Neural cell (in vitro differentiated cells): Measurements from ENCODE around the gene PHLDA1. TPM values are rescaled to one million over a fixed set of nuclear protein-coding genes. Genes with fewer than 3 reads are reported as not detected.

Experiments
- H2AFZ ChIP-seq: fragments of 200-600, 300-800 bp; sonication (generic), shearing (Covaris generic); 2 replicates; pipeline ENCODE4 v1.6.0; 2014; ENCODE audit warnings: low read depth, mild to moderate bottlenecking, antibody characterized with exemption, low read length, moderate library complexity
- H3F3A ChIP-seq: fragments of 200-600 bp; shearing (Covaris generic); 2 replicates; pipeline ENCODE4 v1.6.1; 2016; ENCODE audit warnings: mild to moderate bottlenecking, moderate library complexity, mixed read lengths, antibody characterized with exemption, low read length; ENCODE audit not compliant: insufficient read depth, poor library complexity, severe bottlenecking
- H3K27ac ChIP-seq: fragments of 200-600, 300-800 bp; sonication (generic), shearing (Covaris generic); 2 replicates; pipeline ENCODE4 v1.5.1; 2014; ENCODE audit warnings: mild to moderate bottlenecking, low read length, moderate library complexity
- H3K27me3 ChIP-seq: fragments of 300-800, 200-600 bp; sonication (generic), shearing (Covaris generic); 2 replicates; pipeline ENCODE4 v1.6.0; 2014; ENCODE audit warnings: mild to moderate bottlenecking, low read depth, low read length, moderate library complexity; ENCODE audit not compliant: insufficient read depth
- H3K36me3 ChIP-seq: fragments of 300-800, 200-600 bp; sonication (generic), shearing (Covaris generic); 2 replicates; pipeline ENCODE4 v1.5.1; 2014; ENCODE audit warnings: mild to moderate bottlenecking, antibody characterized with exemption, low read length, moderate library complexity; ENCODE audit not compliant: insufficient read depth
- H3K4me2 ChIP-seq: fragments of 300-800, 200-600 bp; sonication (generic), shearing (Covaris generic); 2 replicates; pipeline ENCODE4 v1.6.0; 2014; ENCODE audit warnings: mild to moderate bottlenecking, low read length
- H3K4me3 ChIP-seq: fragments of 300-800, 200-600 bp; sonication (generic), shearing (Covaris generic); 2 replicates; pipeline ENCODE4 v1.5.1; 2014; ENCODE audit warnings: mild to moderate bottlenecking, low read length, moderate library complexity
- H3K79me2 ChIP-seq: fragments of 200-600 bp; shearing (Covaris generic); replicated peaks from 2 replicates; pipeline ENCODE4 v1.6.0; 2014; ENCODE audit warnings: mild to moderate bottlenecking, low read length, moderate library complexity; ENCODE audit not compliant: insufficient read depth
- H3K9ac ChIP-seq: fragments of 300-800, 200-600 bp; sonication (generic), shearing (Covaris generic); 2 replicates; pipeline ENCODE4 v1.6.1; 2016; ENCODE audit warnings: mild to moderate bottlenecking, low read length, mixed read lengths
- H3K9me2 ChIP-seq: fragments of 200-600 bp; shearing (Covaris generic); 2 replicates; pipeline ENCODE4 v1.6.1; 2016; ENCODE audit warnings: mild to moderate bottlenecking, low read length, mixed read lengths; ENCODE audit not compliant: insufficient read depth
- H3K9me3 ChIP-seq: fragments of 200-600, 300-800 bp; sonication (generic), shearing (Covaris generic); 2 replicates; pipeline ENCODE4 v1.6.1; 2016; ENCODE audit warnings: mild to moderate bottlenecking, mixed run types, low read length, moderate library complexity, mixed read lengths
- H4K20me1 ChIP-seq: fragments of 200-600 bp; shearing (Covaris generic); 2 replicates; pipeline ENCODE4 v1.6.1; 2016; ENCODE audit warnings: mild to moderate bottlenecking, mixed run types; ENCODE audit not compliant: insufficient read depth
- EP300 ChIP-seq: fragments of 450-650 bp; conservative IDR thresholded peaks from 2 replicates; pipeline ENCODE4 v1.6.1; 2014; ENCODE audit warnings: antibody characterized with exemption, mild to moderate bottlenecking, moderate library complexity; ENCODE audit not compliant: poor library complexity, severe bottlenecking
- EZH2 ChIP-seq: fragments of 200-600, 300-800 bp; shearing (Covaris generic), sonication (generic); IDR thresholded peaks from 2 replicates; pipeline ENCODE4 v1.6.1; 2014; ENCODE audit warnings: antibody characterized with exemption, low read length, borderline replicate concordance, mild to moderate bottlenecking; ENCODE audit not compliant: insufficient read depth, poor library complexity, severe bottlenecking
- MXI1 ChIP-seq: fragments of 450-650 bp; conservative IDR thresholded peaks from 2 replicates; pipeline ENCODE4 v1.6.1; 2014; ENCODE audit warnings: antibody characterized with exemption, mild to moderate bottlenecking; ENCODE audit not compliant: poor library complexity, severe bottlenecking
- POLR2AphosphoS5 ChIP-seq: IDR thresholded peaks from 2 replicates; pipeline ENCODE4 v1.6.1; 2012
- RAD21 ChIP-seq: fragments of 450-650 bp; conservative IDR thresholded peaks from 2 replicates; pipeline ENCODE4 v1.6.1; 2014; ENCODE audit warnings: antibody characterized with exemption, mild to moderate bottlenecking, moderate library complexity
- SMC3 ChIP-seq: fragments of 450-650 bp; conservative IDR thresholded peaks from 2 replicates; pipeline ENCODE4 v1.6.1; 2014; ENCODE audit warnings: antibody characterized with exemption, mild to moderate bottlenecking, moderate library complexity; ENCODE audit not compliant: poor library complexity
- TAF1 ChIP-seq: IDR thresholded peaks from 2 replicates; pipeline ENCODE4 v1.6.1; 2012; ENCODE audit warnings: low read depth
- polyA plus RNA-seq: library from polyadenylated mRNA; depleted of rRNA; stranded (reverse); fragments of >200 nt; gene quantifications from 2 replicates; pipeline ENCODE4 v1.2.3, GENCODE V29; 2014
- TF ChIP-seq, protein P1 (sequence below): IDR thresholded peaks from 2 replicates; pipeline ENCODE4 v1.6.1; 2012; ENCODE audit warnings: borderline replicate concordance
- TF ChIP-seq, protein P2 (sequence below): fragments of 450-650 bp; IDR thresholded peaks from 2 replicates; pipeline ENCODE4 v1.5.1; 2014; ENCODE audit warnings: antibody characterized with exemption, mild to moderate bottlenecking, moderate library complexity; ENCODE audit not compliant: poor library complexity, severe bottlenecking

The PHLDA1 gene
- polyA plus RNA-seq, 1 donor from 2014 or later: 8.5 TPM

DNA sequence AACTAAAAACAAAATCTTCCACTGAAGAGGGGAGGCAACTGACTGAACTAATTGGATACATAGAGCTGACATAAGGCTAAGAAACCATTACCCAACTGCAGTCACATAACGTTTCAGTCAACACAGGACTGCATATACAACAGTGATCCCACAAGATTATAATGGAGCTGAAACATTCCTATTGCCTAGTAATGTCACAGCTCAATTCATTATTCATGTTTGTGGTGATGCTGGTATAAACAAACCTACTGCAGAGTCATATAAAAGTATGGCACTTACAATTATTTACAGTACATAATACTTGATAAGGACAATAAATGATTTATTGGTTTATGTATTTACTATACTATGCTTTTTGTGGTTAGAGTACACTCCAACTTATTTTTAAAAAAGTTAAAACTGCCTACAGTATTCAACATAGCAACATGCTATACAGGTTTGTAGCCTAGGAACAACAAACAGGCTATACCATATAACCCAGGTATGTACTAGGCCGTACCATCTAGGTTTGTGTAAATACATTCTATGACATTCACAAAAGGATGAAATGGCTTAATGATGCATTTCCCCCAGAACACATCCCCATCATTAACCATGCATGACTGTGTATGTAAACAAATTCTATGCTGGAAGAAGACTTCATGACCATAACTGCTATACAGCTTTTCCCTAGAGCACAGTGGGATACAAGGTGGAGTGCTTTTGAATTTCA is 48.6 kb upstream of the PHLDA1 start:
- Histone ChIP-seq H2AFZ (no peak overlapping the region), H3K9me2 (no peaks in the 10 kb centered on the region), H3F3A (peaks cover 5% of the 10 kb centered on the region), H3K27me3 (no peaks in the 10 kb centered on the region), H3K4me2 (no peak overlapping the region), H3K27ac (no peak overlapping the region), H3K79me2 (peaks cover 86% of the 10 kb centered on the region), H3K4me3 (no peak overlapping the region), H4K20me1 (no peaks in the 10 kb centered on the region), H3K36me3 (no peaks in the 10 kb centered on the region), H3K9me3 (no peaks in the 10 kb centered on the region), H3K9ac (no peak overlapping the region)
- no peak for TF ChIP-seq TAF1
- TF ChIP-seq, protein P1, sequence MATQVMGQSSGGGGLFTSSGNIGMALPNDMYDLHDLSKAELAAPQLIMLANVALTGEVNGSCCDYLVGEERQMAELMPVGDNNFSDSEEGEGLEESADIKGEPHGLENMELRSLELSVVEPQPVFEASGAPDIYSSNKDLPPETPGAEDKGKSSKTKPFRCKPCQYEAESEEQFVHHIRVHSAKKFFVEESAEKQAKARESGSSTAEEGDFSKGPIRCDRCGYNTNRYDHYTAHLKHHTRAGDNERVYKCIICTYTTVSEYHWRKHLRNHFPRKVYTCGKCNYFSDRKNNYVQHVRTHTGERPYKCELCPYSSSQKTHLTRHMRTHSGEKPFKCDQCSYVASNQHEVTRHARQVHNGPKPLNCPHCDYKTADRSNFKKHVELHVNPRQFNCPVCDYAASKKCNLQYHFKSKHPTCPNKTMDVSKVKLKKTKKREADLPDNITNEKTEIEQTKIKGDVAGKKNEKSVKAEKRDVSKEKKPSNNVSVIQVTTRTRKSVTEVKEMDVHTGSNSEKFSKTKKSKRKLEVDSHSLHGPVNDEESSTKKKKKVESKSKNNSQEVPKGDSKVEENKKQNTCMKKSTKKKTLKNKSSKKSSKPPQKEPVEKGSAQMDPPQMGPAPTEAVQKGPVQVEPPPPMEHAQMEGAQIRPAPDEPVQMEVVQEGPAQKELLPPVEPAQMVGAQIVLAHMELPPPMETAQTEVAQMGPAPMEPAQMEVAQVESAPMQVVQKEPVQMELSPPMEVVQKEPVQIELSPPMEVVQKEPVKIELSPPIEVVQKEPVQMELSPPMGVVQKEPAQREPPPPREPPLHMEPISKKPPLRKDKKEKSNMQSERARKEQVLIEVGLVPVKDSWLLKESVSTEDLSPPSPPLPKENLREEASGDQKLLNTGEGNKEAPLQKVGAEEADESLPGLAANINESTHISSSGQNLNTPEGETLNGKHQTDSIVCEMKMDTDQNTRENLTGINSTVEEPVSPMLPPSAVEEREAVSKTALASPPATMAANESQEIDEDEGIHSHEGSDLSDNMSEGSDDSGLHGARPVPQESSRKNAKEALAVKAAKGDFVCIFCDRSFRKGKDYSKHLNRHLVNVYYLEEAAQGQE: no peak
- no peak for TF ChIP-seq SMC3
- no peak for TF ChIP-seq MXI1
- no peak for TF ChIP-seq EP300
- no peak for TF ChIP-seq EZH2
- no peak for TF ChIP-seq RAD21
- TF ChIP-seq, protein P2, sequence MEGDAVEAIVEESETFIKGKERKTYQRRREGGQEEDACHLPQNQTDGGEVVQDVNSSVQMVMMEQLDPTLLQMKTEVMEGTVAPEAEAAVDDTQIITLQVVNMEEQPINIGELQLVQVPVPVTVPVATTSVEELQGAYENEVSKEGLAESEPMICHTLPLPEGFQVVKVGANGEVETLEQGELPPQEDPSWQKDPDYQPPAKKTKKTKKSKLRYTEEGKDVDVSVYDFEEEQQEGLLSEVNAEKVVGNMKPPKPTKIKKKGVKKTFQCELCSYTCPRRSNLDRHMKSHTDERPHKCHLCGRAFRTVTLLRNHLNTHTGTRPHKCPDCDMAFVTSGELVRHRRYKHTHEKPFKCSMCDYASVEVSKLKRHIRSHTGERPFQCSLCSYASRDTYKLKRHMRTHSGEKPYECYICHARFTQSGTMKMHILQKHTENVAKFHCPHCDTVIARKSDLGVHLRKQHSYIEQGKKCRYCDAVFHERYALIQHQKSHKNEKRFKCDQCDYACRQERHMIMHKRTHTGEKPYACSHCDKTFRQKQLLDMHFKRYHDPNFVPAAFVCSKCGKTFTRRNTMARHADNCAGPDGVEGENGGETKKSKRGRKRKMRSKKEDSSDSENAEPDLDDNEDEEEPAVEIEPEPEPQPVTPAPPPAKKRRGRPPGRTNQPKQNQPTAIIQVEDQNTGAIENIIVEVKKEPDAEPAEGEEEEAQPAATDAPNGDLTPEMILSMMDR: no peak
- no peak for TF ChIP-seq POLR2AphosphoS5

DNA sequence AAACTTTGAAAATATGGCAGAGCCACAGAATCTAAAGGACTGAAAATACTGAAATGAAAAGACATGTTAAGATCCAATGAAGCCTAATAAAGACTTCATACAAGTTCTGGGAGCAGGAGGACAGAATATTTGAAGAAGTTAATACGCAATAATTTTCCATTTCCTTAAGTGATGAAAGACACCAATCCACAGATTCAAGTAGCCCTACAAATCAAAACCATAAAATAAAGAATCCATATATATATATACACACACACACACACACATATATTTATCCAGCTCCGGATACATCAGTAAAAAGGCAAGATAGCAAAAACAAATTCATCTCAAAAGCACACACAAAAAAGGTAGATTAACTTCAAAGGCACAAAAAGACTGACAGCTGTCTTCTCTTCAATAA is 47.2 kb upstream of the PHLDA1 start:
- Histone ChIP-seq H3K9me2 (no peaks in the 10 kb centered on the region), H3K79me2 (peaks cover 100% of the 10 kb centered on the region), H3K4me2 (no peak overlapping the region), H4K20me1 (no peaks in the 10 kb centered on the region), H3K9ac (no peak overlapping the region), H3K27ac (no peak overlapping the region), H3F3A (peaks cover 5% of the 10 kb centered on the region), H3K9me3 (no peaks in the 10 kb centered on the region), H2AFZ (no peak overlapping the region), H3K4me3 (no peak overlapping the region), H3K36me3 (no peaks in the 10 kb centered on the region), H3K27me3 (no peaks in the 10 kb centered on the region)
- no peak for TF ChIP-seq MXI1
- no peak for TF ChIP-seq EZH2
- no peak for TF ChIP-seq POLR2AphosphoS5
- TF ChIP-seq TAF1: no peak
- TF ChIP-seq RAD21: no peak
- TF ChIP-seq, protein P1: no peak
- no peak for TF ChIP-seq SMC3
- TF ChIP-seq EP300: no peak
- TF ChIP-seq, protein P2: no peak
